Measurements from ENCODE around the gene PAXX. TPM values are rescaled to one million over a fixed set of nuclear protein-coding genes. Genes with fewer than 3 reads are reported as not detected.

PAXX gene
- total RNA-seq, 4 donors from 2014 or later, result 49.3 to 85.2 (median 66.0) TPM

DNA sequence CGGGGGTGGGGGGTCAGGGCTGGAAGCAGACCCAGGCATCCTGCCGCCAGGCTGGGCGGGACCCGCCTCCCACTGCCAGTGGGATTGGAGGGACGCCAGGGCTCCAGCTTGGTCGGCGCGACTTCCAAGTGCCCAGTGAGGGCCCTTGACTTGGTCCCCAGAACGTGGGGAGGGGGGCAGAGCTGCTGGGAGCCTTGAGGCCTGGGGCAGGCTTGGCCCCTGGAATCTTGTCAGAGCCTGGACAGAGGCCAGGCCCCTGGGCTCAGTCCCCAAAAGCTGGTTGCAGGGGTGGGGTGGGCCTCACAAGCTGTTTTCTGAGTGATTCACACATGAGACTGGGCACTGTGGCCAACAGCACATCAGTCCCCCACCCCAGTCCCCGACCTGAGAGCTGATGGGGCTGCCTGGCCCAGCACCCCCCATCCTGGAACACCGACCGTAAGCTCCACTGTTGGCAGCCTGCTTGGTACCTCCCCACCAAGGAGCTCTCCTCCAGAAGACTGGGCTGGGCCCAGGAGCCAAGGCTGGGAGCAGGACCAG lies 3.6 kb downstream of the PAXX start:
- TF ChIP-seq POLR2A (IDR thresholded peaks at IDR 0.05), result no peak
- TF ChIP-seq EP300 (IDR thresholded peaks at IDR 0.05; ENCODE audit: low read depth), result no peak
- TF ChIP-seq, protein P1, sequence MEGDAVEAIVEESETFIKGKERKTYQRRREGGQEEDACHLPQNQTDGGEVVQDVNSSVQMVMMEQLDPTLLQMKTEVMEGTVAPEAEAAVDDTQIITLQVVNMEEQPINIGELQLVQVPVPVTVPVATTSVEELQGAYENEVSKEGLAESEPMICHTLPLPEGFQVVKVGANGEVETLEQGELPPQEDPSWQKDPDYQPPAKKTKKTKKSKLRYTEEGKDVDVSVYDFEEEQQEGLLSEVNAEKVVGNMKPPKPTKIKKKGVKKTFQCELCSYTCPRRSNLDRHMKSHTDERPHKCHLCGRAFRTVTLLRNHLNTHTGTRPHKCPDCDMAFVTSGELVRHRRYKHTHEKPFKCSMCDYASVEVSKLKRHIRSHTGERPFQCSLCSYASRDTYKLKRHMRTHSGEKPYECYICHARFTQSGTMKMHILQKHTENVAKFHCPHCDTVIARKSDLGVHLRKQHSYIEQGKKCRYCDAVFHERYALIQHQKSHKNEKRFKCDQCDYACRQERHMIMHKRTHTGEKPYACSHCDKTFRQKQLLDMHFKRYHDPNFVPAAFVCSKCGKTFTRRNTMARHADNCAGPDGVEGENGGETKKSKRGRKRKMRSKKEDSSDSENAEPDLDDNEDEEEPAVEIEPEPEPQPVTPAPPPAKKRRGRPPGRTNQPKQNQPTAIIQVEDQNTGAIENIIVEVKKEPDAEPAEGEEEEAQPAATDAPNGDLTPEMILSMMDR (IDR thresholded peaks at IDR 0.05), result no peak
- no peak for TF ChIP-seq POLR2AphosphoS5 (IDR thresholded peaks at IDR 0.05)
- H3K4me3 ChIP-seq, result peak overlapping the region in 2 of 4 donors; percentile 18 to 19
- no peaks in the 10 kb centered on the region for H3K9me3 ChIP-seq
- intact Hi-C loops (cut with DNase I; ENCODE audit: low total_unique reads) (no loop called here), in situ Hi-C loops (cut with MboI; ENCODE audit: low pct_ligation_motif_present in 1 of 4, low pct_unique_long_range_greater_than_20kb in 1 of 4, low sequenced_read_pairs in 3 of 4) (no loop called here)
- H3K27me3 ChIP-seq, result peaks cover 24% of the 10 kb centered on the region
- H3K4me1 ChIP-seq, result peaks cover 30 to 64% (median 49%) of the 10 kb centered on the region in 4 donors
- peak overlapping the region; percentile 7 to 60 (median 52) for H3K27ac ChIP-seq
- H3K36me3 ChIP-seq, result no peaks in the 10 kb centered on the region
- 11% methylated on average over 3 of the region's 12 CpGs; no CpG with 5 or more reads in 1 of the 2 donors for WGBS, 2 donors (ENCODE audit: low coverage in 1 of 2)
- no peak for DNase-seq

DNA sequence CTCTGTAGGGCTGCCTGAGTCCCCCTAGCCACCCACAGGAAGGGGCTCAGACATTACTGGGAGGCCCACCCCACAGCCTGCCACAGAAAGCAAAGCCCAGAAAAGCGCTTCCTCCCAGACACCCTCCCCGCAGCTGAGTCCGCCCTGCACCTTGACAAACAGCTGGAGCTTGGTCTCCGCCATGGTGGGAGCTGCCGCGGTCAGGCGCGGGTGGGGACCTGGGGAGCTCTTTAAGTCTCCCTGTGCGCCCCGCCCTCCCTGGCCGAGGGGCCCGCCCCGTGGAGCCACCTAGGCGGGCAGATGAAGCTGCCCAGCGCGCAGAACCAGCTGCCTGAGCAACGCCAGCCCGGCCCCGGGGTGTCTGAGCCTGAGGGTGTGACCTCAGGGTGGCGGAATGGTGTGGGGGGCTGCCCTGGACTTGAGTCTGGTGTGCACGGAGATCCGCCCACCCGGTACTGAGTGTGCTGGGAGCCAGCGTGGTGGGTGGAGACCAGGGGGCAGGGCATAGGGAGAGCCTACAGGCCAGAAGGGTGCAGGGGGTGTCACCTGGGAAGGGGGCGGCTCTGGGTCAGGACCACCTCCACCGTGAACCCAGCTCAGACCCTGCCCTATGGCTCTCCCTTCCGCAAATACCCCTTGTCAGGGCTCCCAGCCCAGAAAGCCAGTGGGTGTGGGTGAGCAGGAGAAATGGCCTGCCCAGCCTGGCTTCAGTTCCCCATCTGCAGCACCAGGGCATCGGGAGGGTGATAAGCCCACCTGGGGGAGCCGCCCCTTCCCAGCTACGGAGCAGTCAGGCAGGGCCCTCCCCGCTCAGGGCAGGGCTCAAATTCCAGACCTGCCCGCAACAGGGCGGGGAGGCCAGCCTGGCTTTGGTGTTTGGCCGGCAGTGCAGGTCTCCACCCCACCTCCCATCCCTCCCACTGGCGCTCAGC lies 4.4 kb downstream of the PAXX start, which contains the start of gene CLIC3:
CLIC3 (minus strand) TSS at position 208 of the 932 bp plus-strand sequence; CDS start at position 183, 25 bp downstream.
- peak; percentile 75 for DNase-seq
- intact Hi-C loops (cut with DNase I; ENCODE audit: low total_unique reads), result no loop called here

DNA sequence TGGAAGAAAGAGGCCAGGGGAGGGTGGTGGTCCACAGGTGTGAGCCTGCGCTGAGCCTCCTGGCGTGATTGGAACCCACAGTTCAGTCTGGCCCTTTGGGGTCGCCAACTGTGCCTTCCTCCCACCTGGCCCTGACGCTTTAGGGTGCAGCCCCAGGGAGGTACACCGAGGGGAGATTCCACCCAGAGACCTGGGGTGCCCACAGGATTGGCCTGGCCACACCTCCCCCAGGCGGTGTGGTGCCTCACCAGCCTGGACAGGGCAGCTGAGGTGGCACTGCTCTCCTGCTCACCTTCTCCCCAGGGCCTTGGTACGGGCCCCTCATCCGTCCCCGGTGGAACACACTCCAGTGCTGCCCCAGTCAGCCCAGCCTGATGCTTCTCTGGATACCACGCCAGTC lies 5.1 kb downstream of the PAXX start:
- DNase-seq, result no peak
- peak overlapping the region in 3 of 4 donors; percentile 52 to 60 (median 52) for H3K27ac ChIP-seq

More for the DNA sequence above, 4.4 kb downstream of the PAXX start, which contains the start of gene CLIC3:
- peak within 1 kb of the TSS in 2 of 4 donors; percentile 18 to 19 for H3K4me3 ChIP-seq
- H3K36me3 ChIP-seq, result no peaks in the 10 kb centered on the region
- WGBS, 2 donors (ENCODE audit: low coverage in 1 of 2), result 18% methylated on average over 33 of the region's 35 CpGs; no CpG with 5 or more reads in 1 of the 2 donors
- H3K9me3 ChIP-seq, result no peaks in the 10 kb centered on the region
- H3K4me1 ChIP-seq, result peaks cover 30 to 61% (median 47%) of the 10 kb centered on the region in 4 donors
- H3K27me3 ChIP-seq, result peaks cover 24% of the 10 kb centered on the region
- no peak for TF ChIP-seq POLR2AphosphoS5 (IDR thresholded peaks at IDR 0.05)
- TF ChIP-seq, protein P1 (IDR thresholded peaks at IDR 0.05), result no peak
- no peak for TF ChIP-seq POLR2A (IDR thresholded peaks at IDR 0.05)
- no peak for TF ChIP-seq EP300 (IDR thresholded peaks at IDR 0.05; ENCODE audit: low read depth)
- peak within 1 kb of the TSS; percentile 7 to 60 (median 52) for H3K27ac ChIP-seq
- in situ Hi-C loops (cut with MboI; ENCODE audit: low pct_ligation_motif_present in 1 of 4, low pct_unique_long_range_greater_than_20kb in 1 of 4, low sequenced_read_pairs in 3 of 4), result no loop called here

More for the DNA sequence above, 5.1 kb downstream of the PAXX start:
- H3K4me1 ChIP-seq, result peaks cover 30 to 60% (median 45%) of the 10 kb centered on the region in 4 donors
- no peaks in the 10 kb centered on the region for H3K9me3 ChIP-seq
- H3K4me3 ChIP-seq, result peak overlapping the region in 1 of 4 donors; percentile 19
- WGBS, 2 donors (ENCODE audit: low coverage in 1 of 2), result 61% methylated on average over 10 of the region's 10 CpGs; no CpG with 5 or more reads in 1 of the 2 donors
- TF ChIP-seq EP300 (IDR thresholded peaks at IDR 0.05; ENCODE audit: low read depth), result no peak
- TF ChIP-seq POLR2A (IDR thresholded peaks at IDR 0.05), result no peak
- no peak for TF ChIP-seq POLR2AphosphoS5 (IDR thresholded peaks at IDR 0.05)
- TF ChIP-seq, protein P1 (IDR thresholded peaks at IDR 0.05), result no peak
- intact Hi-C loops (cut with DNase I; ENCODE audit: low total_unique reads), result no loop called here
- H3K36me3 ChIP-seq, result no peaks in the 10 kb centered on the region
- H3K27me3 ChIP-seq, result peaks cover 24% of the 10 kb centered on the region
- in situ Hi-C loops (cut with MboI; ENCODE audit: low pct_ligation_motif_present in 1 of 4, low pct_unique_long_range_greater_than_20kb in 1 of 4, low sequenced_read_pairs in 3 of 4), result no loop called here

Data from transverse colon (tissue), 4 donors.